HG03045 (cell line): ENCODE data around the gene CD163L1.
A peak's percentile ranks its signal among the peaks of the same experiment; 100 is the strongest.

ENCODE experiments used
- ATAC-seq: cut with Tn5 transposase; IDR thresholded peaks from one replicate; pipeline ENCODE4 v1.9.1; 2021; ENCODE audit warnings: mild to moderate bottlenecking, moderate library complexity; ENCODE audit not compliant: unreplicated experiment

CD163L1 gene

DNA sequence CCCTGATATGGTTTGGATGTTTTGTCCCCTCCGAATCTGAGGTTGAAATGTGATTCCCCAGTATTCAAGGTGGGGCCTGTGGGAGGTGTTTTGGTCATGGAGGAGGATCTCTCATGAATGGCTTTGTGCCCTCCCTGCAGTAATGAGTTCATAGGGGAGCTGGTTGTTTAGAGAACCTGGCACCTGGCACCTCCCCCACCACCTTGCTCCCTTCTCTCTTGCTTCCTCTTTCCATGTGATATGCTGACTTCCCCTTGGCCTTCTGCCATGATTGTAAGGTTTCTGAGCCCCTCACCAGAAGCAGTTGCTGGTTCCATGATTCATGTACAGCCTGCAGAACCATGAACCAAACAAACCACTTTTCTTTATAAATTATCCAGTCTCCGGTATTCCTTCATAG, 32.6 kb downstream of the CD163L1 start:
- ATAC-seq, result no peak

DNA sequence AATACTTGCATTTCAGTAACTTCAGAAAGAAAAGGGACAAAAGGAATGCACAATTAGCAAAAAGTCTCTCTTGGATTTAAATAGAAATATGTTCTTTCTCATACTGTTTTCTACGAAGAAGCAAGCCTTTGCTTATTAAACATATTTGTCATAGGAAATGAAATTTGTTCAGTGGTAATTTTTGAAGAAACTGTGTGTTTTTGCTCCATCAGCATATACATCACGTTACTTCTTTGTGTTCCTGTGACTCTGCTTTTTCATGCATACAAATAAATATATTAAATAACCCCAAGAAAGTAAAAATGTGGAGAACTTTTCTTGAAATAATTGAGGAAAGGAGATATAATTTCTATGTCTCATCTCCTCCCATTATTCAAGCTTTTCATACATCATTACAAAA, 39.7 kb downstream of the CD163L1 start:
- no peak for ATAC-seq

DNA sequence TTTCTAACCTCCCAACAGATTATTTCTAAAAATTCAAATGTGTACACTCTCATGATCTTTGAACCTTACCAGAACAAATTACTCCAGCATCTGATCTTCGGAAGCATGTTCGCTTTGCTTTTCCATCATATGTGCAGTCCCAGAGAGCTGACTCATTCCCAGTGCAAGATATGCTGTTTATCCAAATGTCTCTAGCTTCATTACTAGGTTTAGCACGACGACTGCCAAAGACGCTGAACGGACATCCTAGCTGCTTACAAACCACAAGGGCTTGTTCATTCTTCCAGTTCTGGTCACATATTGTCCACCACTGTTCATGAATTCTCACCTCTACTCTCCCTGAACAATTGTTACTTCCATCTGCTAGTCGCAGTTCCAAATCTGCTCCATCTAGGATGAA, 40.5 kb downstream of the CD163L1 start:
- no peak for ATAC-seq

DNA sequence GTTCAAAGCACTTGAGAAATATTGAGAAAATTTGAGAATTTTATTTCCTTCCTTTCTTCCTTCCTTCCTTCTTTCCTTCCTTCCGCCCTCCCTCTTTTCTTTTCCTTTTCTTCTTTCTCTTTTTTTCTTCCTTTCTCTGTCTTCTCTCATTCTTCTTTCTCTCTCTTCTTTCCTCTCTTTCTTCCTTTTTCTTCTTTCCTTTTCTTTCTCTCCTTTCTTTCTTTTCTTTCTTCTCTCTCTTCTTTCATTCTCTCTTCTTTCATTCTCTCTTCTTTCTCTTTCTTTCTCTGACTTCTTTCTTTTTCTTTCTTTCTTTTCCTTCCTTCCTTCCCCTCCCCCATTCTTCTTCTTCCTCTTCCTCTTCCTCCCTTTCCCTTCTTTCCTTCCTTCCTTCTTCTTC, 44.9 kb downstream of the CD163L1 start:
- ATAC-seq, result no peak

DNA sequence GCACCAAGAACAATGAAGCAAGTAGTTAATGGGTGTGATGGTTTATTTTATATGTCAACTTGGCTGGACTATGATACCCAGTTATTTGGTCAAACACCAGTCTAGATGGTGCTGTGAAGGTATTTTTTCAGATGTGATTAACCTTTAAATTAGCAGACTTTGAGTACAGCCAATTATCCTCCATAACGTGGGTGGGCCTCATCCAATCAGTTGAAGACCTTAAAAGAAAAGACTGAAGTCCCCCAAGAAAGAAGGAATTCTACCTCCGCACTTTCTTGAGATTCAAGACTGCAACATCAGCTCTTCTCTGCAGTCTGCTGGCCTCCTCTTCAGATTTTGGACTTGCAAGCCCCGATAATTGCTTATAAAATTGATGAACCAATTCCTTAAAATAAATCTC, 47.5 kb downstream of the CD163L1 start:
- ATAC-seq, result no peak

DNA sequence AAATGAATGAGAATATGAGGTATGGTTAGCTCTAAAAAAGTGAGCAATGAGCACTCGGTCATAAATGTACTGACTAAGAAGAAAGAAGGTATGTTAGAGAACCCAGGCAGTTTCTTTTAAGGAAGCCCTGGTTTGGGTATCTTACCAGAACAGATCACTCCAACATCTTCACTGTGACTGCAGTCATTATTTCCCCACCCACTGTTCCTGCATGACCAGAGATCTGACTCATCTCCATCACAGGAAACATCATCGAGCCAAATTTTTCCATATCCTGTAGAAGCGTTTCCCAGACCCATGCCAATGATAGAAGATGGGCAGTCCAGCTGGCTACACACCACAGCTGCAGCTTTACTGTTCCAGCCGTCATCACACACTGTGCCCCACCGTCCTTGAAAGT, 48.0 kb downstream of the CD163L1 start:
- ATAC-seq, result no peak

DNA sequence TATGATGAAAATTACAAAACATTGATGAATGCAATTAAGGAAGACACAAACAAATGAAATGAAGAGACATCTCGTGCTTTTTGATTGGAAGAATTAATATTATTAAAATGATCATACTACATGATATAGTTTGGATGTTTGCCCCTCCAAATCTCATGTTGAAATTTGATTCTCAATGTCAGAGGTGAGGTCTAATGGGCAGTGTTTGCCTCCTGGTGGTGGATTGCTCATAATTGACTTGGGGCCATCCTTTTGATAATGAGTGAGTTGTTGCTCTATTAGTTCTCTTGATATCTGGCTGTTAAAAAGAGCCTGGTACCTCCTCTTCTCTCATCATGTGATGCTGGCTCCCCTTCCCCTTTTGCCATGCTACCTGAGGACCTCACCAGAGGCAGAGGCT, 56.7 kb downstream of the CD163L1 start:
- ATAC-seq, result no peak

DNA sequence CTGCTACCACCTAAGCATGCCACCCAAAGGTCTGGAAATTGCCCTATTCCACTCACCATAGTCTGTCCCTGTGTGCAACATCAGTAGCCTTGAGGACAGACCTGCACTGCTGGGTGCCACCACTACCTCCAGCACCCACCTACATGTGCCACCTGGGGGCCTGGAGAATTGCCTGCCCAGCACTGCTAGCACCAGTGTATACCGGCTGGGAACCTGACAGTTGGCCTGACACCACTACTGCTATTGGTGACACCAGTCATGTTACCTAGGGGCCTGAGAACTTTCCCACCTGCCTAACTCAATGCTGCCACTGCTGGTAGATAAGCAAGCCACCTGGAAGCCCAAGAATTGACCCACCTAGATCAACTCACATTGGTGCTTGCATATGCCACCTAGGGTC, 60.8 kb downstream of the CD163L1 start:
- no peak for ATAC-seq

DNA sequence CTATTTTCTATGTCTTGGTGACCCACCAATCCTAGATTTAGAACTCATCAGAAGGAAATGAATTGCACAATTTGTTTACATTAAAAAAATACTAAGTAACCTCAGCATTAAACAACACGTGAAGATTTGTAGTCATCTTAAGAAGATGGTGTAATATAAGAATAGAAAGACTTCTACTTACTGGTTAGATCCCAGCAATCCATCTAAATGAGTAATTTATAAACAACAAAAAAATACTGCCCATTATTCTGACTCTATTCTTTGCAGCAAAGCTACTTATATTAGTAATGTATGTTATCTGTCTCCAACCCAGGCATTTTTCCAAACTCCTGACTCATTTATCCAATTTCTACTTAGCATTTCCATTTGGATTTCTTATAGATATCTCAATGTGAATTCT, 67.8 kb downstream of the CD163L1 start:
- no peak for ATAC-seq

DNA sequence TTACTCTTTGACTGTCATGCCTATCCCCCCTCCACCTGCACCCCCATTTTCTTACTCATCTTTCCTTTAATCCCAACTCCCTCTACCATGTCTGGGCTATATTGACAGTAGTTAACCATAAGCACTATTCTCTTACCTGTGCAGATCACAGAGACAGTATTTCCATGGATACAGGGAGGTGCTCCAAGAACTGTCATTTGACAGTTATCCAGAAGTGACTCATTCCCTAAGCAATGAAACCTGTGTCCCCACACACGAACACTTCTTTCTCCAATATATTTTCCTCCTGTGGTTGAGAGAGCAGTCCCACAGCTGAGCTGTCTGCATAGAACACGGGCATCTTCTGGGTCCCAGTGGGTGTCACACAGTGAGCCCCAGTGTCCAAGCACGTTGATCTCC, 68.8 kb downstream of the CD163L1 start:
- ATAC-seq, result no peak

DNA sequence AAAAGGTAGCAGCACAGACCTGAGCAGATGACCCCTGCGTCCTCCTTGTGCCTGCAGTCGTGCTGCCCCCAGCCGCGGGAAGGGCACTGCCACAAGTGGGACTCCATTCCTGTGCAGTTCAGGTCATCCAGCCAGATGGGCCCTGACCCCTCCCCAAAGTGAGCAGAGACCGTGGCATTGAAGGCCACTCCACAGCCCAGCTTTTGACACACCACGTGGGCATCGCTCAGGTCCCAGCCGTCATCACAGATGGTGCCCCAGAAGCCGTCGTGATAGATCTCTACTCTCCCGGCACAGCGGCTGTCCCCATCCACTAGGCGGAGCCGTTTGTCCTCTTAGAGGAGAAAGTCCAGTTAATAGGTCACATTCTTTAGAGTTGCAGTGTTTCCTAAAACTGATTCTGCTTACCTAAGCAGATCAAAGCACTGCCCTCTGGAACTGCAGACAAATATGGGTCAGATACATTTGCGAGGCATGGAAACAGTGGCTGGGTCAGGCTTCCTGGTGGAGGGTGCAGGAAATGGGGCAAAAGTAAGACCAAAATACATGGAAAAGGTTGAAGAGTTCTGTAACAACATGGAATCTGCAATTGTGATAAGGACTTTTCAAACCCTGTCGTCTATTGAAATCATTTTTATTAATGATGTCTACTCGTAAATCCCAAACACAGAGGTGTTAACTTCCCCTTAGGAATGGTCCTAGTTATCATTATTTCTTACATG, 69.4 kb downstream of the CD163L1 start:
- ATAC-seq, result no peak

DNA sequence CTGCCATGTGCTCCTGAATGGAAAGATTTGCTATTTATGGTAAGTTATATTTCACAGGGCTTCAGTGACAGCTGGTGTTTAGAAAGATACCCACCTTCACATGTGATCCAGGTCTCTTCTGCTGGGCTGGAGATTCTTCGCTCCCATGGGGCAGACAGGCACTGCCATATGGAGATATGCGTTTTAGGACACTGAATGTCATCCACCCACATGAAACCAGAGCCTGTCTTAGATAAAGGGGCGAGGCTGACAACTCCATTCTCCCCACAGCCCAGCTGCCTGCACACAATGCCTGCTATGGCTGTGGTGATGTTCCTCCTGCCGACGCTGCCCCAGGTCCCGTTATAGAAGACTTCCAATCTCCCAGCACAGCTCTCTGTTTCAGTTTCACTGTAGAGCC, 70.7 kb downstream of the CD163L1 start:
- ATAC-seq, result no peak

DNA sequence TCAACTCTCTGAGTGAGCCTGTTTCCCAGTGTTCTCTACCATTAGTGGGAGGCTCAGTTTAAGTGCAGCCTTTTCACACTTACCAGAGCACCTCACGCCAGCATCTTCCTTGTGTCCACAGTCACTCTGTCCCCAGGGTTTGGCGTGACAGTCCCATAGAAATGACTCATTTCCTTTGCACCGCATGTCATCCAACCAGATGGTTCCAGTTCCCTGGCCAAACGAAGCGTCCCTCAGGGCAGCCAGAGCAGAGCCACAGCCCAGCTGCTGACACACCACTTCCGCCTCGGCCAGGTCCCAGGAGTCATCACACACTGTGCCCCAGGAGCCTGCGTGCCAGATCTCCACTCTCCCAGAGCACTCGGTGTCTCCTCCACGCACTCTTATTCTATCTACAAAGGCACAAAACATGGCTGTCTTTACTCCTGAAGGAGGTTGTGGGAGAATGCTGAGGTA, 74.7 kb downstream of the CD163L1 start:
- peak; percentile 49 for ATAC-seq

DNA sequence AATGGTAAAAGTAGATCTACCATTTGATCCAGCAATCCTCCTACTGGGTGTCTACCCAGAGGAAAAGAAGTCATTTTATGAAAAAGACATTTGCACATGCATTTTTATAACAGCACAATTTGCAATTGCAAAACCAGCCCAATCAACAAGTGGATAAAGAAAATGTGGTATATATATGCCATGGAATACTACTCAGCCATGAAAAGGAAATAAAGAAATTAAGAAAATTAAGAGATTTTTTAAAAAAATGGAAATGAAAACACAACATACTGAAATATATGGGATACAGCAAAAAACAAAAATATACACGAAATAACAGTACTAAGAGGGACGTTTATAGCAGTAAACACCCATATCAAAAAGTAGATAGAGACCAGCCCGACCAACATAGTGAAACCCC, 81.2 kb downstream of the CD163L1 start:
- ATAC-seq, result no peak

DNA sequence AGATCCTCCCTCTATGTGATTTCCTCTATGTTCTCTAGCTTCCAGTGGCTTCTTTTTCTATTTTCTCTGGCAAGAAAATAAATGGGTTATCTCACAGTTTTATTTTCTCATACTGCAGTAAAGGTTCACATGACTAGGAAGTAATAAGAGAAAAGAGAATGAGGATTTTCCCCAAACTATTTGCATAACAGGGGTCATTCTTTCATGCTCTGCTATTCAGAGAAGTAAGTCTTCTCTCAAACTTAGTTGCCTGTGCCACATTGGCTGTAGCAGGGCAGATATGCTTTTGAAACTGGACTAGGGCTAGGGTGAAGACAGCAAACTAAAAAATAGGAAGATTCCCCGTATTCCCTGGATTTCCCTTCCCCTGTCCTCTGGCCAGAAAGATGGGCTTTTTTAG, 82.7 kb downstream of the CD163L1 start:
- no peak for ATAC-seq

DNA sequence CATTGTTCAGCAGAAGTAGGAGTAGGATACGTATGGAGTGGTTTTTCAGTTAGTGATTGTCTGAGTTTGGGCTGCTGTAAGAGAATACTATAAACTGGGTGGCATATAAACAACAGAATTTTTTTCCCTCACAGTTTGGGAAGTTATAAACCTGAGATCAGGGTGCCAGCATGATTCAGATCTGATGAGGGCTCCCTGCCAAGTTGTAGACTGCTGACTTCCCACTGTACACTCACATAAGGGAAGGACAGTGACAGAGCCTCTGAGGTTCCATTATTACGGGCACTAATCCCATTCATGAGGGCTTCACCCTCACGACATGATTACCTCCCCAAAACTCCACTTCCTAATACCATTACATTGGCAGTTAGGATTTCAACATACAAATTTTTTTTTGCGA, 89.4 kb downstream of the CD163L1 start:
- no peak for ATAC-seq

DNA sequence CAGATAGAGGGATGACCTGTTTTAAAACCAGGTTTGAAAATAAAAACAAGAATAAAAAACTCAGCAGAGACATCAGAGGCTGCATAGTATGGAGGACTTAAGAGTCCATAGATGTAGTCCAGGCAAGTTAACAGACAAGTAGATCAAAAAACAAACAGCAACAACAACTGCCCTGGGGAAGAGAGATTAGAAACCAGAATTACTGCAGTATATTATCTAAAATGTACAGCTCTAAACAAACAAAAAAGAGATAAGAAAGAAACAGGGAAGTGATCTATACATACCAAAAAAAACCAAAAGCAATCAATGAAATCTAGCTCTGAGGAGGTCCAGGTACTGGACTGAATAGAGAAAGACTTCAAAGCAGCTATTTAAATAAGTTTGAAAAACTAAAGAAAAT, 91.3 kb downstream of the CD163L1 start:
- ATAC-seq, result no peak

DNA sequence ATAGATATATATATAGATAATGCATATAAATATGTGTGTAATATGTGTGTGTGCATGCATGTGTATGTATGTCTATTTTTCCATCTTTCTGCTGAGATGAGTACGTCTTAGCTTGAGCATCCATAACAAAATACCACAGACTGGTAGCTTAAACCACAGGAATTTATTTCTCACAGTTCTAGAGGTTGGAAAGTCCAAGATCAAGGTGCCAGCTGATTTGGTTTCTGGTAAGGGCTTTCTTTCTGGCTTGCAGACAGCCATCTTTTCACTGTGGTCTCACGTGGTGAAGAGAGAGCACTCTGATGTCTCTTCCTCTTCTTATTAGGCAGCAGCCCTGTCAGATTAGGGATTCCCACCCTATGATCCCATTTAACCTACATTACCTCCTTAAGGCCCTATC, 92.8 kb downstream of the CD163L1 start:
- ATAC-seq, result no peak

DNA sequence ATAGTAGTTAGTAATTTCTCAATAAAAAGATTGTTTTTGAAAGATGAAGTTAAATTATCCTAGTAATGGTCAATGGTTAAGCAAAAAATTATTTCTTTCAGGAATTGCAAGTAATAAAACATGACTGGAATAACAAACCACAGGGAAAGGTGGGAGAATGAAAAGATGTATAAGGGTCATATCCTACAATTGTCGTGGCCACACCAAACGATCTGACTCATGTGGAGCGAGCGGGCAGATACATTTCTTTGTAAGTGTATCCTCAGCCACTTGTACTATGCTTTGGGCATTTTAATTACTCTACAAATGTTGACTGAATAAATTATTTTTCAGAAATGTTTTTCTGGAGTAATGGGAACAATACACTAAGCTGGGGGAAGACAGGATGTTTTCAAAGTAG, 94.5 kb downstream of the CD163L1 start:
- ATAC-seq, result no peak

DNA sequence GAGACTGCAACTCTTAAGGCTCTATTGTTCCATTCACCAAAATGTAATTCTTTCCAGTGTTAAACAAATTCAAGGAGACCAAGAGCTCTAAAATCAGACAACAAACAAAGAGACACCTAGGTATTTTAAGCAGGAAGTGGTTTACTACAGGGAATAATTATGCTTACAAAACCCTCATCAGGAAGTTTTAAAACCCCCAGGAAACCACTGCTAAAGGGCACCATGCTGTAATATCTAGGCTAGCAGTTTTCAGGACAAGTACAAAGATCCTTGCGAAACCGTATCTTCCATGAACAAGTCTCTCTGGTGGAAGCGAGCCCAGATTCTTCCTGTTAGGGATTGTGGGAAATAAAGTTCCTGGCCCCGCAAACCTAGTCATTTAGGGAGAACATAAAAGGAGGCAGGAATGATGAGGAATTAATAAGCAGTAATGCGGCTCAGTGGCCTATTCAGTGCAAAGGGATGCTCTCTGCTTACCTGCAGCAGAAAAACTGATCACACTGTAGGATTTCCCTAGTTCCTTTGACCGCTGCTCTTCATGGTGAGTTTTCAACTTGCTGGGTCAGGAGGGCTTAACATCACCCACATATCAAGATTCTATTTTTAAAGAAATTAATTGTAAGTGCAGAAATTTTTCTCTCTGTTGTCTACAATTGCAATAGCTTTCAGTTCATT, 97.3 kb downstream of the CD163L1 start:
- no peak for ATAC-seq

DNA sequence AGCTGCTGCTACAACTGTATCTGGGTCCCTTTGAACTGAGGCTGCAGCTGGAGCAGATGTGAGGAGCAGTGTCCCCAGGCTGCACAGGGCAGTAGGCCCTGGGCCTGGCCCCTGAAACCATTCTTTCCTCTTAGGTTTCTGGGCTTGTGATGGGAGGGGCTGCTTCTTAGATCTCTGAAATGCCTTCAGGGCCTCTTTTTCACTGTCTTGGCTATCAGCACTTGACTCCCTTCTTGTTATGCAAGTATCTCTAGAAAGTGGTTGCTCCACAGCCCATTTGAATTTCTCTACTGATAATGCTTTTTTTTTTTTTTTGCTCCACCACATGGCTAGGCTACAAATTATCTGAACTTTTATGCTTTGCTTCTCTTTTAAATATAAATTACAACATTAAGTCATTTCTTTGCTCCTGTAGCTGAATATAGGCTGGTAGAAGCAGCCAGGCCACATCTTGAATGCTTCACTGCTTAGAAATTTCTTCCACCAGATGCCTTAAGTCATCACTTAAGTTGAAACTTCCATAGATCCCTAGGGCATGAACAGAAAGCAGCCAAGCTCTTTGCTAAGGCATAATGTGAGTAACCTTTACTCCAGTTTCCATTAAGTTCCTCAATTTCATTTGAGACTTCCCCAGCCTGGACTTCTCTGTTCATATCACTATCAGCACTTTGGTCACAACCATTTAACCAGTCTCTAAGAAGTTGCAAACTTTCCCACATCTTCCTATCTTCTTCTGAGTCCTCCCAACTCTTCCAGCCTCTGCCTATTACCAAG, 98.9 kb downstream of the CD163L1 start:
- ATAC-seq, result no peak

DNA sequence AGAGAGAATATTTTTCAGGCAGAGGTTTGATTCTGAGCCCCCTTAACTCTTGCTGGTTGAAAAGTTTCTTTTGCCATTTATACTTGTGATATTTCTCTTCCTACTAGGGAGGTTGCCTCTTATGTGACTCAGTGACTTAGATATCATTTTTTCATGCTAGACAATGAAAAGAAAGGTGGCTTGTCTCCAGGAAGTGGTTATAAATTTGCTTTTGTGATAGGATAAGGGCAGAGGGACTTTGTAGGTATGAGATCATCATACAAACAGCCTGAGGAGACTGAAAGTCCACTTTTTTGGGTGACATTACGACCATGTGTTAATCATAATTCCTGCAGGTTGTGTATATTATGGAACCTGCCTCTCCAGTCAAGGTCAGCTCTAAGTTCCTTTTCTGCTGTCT, 104.3 kb downstream of the CD163L1 start:
- no peak for ATAC-seq
